ENCODE results near the gene LYST.
"Not testable (repeated sequence)": the region's sequence is repeated elsewhere in the genome, so short reads cannot be mapped to it uniquely, and the experiment has no call there.

Gene LYST

DNA sequence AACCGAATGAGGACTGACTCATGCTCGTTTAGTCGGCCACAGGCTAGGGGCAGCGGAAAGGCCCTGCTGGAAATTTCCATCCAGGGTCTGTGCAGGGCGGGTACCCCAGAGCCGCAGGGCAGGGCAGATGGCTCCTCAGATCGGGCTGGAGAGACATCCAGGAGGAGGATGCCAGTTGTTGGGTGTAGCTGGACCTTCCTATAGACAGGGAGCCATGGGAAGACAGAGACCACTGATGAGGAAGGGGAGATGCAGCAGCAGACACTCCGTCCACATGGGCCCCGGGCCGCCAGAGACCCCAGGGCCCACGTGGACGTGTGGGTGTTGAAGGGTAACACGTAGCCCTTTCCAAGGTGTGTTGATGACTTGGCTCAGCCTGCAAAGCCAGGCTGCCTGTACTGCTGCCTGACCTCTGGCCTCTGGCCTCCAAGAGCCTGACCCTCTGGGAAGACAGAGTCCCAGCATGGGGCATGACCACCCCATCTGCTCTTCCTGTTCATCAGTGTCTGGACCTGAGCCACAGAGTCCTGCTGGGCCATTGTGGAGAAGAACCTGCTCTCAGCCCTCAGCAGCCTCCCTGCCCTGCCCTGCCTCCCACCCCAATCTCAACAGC is 221.9 kb downstream of the LYST start:
- peaks cover 69 to 77% of the 10 kb centered on the region in 2 donors for H3K27me3 Mint-ChIP-seq

DNA sequence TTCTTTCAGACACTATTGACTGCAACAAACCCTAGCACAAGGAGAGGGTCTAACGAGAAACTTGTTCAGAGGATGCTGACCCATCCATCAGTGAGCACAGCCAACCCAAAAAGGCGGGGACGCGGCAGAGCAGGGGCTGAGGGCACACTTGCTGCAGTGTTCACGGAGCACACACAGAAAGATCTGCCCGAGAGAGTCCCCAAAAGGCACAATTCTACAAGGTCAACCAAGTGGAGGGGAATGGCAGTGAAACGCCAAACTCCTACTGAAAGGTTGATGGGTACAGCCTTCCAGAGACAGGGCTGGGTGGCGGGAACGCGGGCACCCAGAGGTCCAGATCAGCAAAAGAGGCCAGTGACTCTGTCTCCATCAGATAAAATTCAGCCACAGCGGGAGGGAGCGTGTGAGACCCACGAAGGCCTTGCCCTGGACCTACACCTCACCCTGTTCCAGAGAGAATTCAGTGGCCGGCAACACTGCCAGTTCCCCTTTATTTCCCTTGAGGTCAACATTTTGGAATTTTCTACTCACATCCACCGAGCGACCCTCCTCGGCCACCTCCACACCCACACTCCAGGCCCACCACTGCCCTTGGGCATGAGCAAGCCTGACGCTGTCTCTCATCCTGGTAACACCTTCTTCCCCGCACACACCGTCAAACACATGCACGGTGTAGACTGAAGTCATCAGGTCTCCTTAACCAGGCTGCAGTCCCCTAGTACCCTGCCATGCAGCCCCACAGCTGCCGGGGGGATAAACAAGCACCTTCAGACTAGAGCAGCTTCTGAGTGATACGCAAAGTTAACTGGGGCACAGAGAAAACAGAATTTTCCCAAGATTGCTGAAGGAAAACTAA is 222.6 kb downstream of the LYST start:
- Mint-ChIP-seq H3K9me3 (no peaks in the 10 kb centered on the region), H3K4me3 (no peak overlapping the region), H3K27me3 (peaks cover 76 to 84% of the 10 kb centered on the region in 2 donors), H3K4me1 (peaks cover 16 to 28% of the 10 kb centered on the region in 2 donors), H3K27ac (no peak overlapping the region), H3K36me3 (no peaks in the 10 kb centered on the region)
- ATAC-seq (replicated peaks) (no peak), DNase-seq (no peak)

More for the DNA sequence above, 221.9 kb downstream of the LYST start:
- DNase-seq, result no peak
- no peak for ATAC-seq (replicated peaks)
- no peaks in the 10 kb centered on the region for H3K36me3 Mint-ChIP-seq
- H3K4me1 Mint-ChIP-seq, result peaks cover 16 to 29% of the 10 kb centered on the region in 2 donors
- H3K9me3 Mint-ChIP-seq, result no peaks in the 10 kb centered on the region
- no peak overlapping the region for H3K27ac Mint-ChIP-seq
- no peak overlapping the region for H3K4me3 Mint-ChIP-seq

- ATAC-seq (replicated peaks), result no peak
- H3K27me3 Mint-ChIP-seq, result peaks cover 73 to 83% of the 10 kb centered on the region in 2 donors
- H3K36me3 Mint-ChIP-seq, result no peaks in the 10 kb centered on the region
- H3K4me1 Mint-ChIP-seq, result peaks cover 13 to 19% of the 10 kb centered on the region in 2 donors
- no peak for DNase-seq
- H3K4me3 Mint-ChIP-seq, result no peak overlapping the region
- H3K9me3 Mint-ChIP-seq, result no peaks in the 10 kb centered on the region
- peak overlapping the region; percentile 16 for H3K27ac Mint-ChIP-seq
These were observed 223.7 kb downstream of the LYST start for GRCh38 chr1:235642943-235643371.

DNA sequence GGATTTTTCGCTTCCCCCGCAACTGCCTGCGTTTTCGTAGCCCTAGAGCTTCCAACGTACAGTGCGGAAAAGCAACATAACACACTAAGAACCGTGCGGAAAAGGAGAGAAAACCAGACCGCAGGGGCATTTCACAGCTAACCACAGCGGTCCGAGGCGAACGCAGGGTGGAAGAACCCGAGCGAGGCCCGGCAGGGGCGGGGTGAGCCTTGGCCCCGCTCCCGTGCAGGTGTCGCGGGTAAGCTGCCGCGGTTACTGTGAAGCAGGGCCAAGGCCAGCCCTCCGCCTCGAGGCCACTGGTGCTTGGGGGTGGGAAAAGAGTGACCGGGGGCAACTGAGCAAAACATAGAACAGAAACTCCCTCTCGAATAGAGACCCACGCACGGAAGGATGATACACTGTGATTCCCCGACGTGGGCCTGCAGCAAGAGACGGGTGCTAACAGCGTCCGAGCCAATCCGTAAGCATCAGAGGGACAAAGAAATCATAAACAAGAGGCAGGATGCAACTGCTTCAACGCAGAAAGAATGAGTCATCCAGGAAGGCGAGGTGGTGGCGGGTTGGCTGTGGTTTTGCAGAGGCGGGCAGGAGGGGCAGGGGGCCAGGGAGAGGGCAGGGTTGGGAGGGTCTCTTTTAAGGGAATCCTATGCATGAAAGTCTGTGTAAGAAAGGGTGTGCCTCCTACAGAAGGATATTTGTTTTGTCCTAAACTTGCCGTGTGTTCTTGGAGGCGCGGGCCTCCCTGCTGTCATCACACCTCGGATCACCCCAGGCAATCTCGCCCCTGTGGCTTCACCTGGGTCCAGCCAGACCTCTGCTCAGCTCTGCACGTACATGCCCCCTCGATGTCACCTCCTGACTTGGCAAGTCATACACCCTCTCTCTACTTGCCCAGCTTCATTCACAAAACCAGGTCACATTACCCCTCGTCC is 224.4 kb downstream of the LYST start:
- no peaks in the 10 kb centered on the region for H3K9me3 Mint-ChIP-seq
- peaks cover 68 to 81% of the 10 kb centered on the region in 2 donors for H3K27me3 Mint-ChIP-seq
- H3K4me3 Mint-ChIP-seq, result peak overlapping the region; percentile 59 to 60
- no peaks in the 10 kb centered on the region for H3K36me3 Mint-ChIP-seq
- H3K27ac Mint-ChIP-seq, result peak overlapping the region; percentile 70
- ATAC-seq (replicated peaks) (peak; percentile 77 to 80), DNase-seq (peak; percentile 24)
- H3K4me1 Mint-ChIP-seq, result peaks cover 13 to 19% of the 10 kb centered on the region in 2 donors

DNA sequence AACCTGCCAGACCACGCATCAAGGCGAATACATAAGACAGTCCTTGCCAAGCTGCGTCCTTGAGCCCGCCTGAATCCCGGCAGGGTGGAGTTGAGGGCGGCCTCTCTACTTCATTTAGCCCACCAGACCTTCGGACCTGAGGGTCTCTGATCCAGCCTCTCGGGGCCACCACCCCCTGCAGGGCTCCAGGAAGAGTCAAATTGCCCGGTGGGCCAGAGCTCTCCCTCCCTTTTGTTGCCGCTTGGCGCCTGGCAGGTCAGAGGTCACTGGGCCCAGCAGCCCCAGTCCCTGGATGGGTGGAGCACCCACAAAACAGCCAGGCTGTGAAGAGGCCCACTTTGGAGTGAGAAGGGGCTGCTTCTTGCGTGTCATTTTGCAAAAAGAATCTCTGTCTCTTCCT is 226.1 kb downstream of the LYST start:
- DNase-seq, result no peak
- H3K36me3 Mint-ChIP-seq, result no peaks in the 10 kb centered on the region
- H3K27me3 Mint-ChIP-seq, result peaks cover 53 to 75% of the 10 kb centered on the region in 2 donors
- no peaks in the 10 kb centered on the region for H3K9me3 Mint-ChIP-seq
- no peak overlapping the region for H3K4me3 Mint-ChIP-seq
- no peak for ATAC-seq (replicated peaks)
- H3K27ac Mint-ChIP-seq, result no peak overlapping the region
- peaks cover 13 to 19% of the 10 kb centered on the region in 2 donors for H3K4me1 Mint-ChIP-seq

- ATAC-seq (replicated peaks), result no peak
- Mint-ChIP-seq H3K27me3 (peaks cover 47 to 72% of the 10 kb centered on the region in 2 donors), H3K36me3 (no peaks in the 10 kb centered on the region), H3K27ac (no peak overlapping the region), H3K4me1 (peaks cover 13 to 19% of the 10 kb centered on the region in 2 donors), H3K9me3 (no peaks in the 10 kb centered on the region), H3K4me3 (no peak overlapping the region)
- no peak for DNase-seq
These were observed 227.2 kb downstream of the LYST start for GRCh38 chr1:235639226-235640205.

- Mint-ChIP-seq H3K4me1 (peaks cover 13 to 19% of the 10 kb centered on the region in 2 donors), H3K27me3 (peaks cover 40 to 71% of the 10 kb centered on the region in 2 donors)
- not testable (repeated sequence) for H3K27ac Mint-ChIP-seq; ATAC-seq (replicated peaks); H3K9me3 Mint-ChIP-seq; H3K4me3 Mint-ChIP-seq; DNase-seq; H3K36me3 Mint-ChIP-seq
These were observed 228.1 kb downstream of the LYST start for GRCh38 chr1:235638612-235639011.

GRCh38 chr1:235637756-235638534 is 228.8 kb downstream of the LYST start:
- Mint-ChIP-seq H3K27me3 (peaks cover 35 to 67% of the 10 kb centered on the region in 2 donors), H3K9me3 (no peaks in the 10 kb centered on the region), H3K4me3 (no peak overlapping the region), H3K4me1 (peaks cover 9 to 17% of the 10 kb centered on the region in 2 donors), H3K36me3 (no peaks in the 10 kb centered on the region), H3K27ac (no peak overlapping the region)
- no peak for DNase-seq
- ATAC-seq (replicated peaks), result no peak

GRCh38 chr1:235635938-235636662 is 230.6 kb downstream of the LYST start:
- DNase-seq (no peak), ATAC-seq (replicated peaks) (peak in 1 of 2 donors; percentile 46)
- Mint-ChIP-seq H3K27me3 (peaks cover 22 to 72% of the 10 kb centered on the region in 2 donors), H3K4me3 (no peak overlapping the region), H3K27ac (no peak overlapping the region), H3K4me1 (peaks cover 2 to 11% of the 10 kb centered on the region in 2 donors), H3K9me3 (no peaks in the 10 kb centered on the region), H3K36me3 (no peaks in the 10 kb centered on the region)

DNA sequence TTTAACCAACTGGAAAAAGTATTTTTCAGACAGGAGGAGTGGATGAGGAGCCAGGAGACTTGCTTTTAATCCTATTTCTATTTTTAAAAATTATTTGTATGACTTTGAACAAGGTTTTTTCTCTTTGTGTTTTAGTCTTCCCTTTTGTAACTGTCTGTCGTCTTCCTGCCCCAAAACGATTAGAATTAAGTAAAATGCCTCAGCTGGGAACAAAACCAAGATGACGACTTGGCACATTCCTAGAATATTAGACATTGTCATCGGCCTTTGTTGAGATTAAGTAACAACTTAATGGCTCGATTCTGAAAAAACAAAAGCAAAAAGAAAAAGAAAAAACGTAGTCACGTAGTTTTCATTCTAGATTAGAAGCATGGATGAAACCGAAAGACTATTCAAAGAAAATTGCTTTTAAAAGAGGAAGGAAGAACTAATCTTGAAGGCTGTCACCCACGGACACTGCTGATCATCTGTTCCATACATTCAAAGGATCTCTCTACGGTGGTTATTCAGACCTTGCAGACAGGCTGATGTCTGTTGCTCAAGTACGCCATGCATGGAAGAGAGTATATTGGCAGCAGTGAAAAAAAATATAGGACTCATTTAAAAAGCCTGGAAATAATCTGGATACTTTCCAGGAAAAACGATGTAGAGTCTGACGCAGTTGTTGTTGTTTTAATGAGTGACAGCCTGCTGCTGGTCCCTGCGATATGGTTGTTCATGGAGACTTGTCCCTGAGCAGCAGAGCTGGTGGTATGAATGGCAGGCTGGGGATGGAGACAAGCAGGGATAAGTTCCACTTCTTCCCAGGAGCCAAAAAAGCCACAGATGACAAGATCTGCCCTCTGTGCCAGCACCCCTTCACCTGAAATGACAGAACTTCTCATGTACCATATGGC is 234.0 kb downstream of the LYST start:
- H3K4me3 Mint-ChIP-seq, result peak overlapping the region; percentile 75 to 77
- ATAC-seq (replicated peaks), result peak; percentile 83 to 86
- peaks cover 4 to 47% of the 10 kb centered on the region in 2 donors for H3K27me3 Mint-ChIP-seq
- H3K27ac Mint-ChIP-seq, result no peak overlapping the region
- no peaks in the 10 kb centered on the region for H3K36me3 Mint-ChIP-seq
- no peaks in the 10 kb centered on the region for H3K9me3 Mint-ChIP-seq
- DNase-seq, result no peak
- peaks cover 2 to 11% of the 10 kb centered on the region in 2 donors for H3K4me1 Mint-ChIP-seq

DNA sequence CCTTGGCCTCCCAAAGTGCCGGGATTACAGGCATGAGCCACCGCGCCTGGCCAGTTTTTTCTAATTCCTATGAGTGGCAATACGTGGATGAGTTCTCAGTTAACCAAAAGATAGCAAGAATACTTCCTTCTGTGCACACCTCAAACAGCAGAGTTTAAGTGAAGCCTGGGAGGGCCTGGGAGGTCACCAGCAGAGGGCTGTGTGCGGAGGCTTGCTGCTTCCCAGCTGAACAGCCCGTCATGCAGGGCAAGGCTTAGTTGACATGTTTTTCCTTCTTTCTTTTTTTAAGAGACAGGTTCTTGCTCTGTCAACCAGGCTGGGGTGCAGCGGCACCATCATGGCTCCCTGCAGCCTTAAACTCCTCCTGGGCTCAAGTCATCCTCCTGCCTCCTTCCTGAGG is 234.9 kb downstream of the LYST start:
- Mint-ChIP-seq H3K27me3 (peaks cover 4 to 43% of the 10 kb centered on the region in 2 donors), H3K4me1 (peaks cover 2 to 11% of the 10 kb centered on the region in 2 donors), H3K27ac (no peak overlapping the region), H3K36me3 (no peaks in the 10 kb centered on the region), H3K9me3 (no peaks in the 10 kb centered on the region), H3K4me3 (no peak overlapping the region)
- ATAC-seq (replicated peaks), result no peak
- no peak for DNase-seq
